HepG2 (cell line): ENCODE results near the gene METTL25. TPM values are rescaled to one million over a fixed set of nuclear protein-coding genes. Genes with fewer than 3 reads are reported as not detected.

ENCODE experiments used
- ATAC-seq: fragments of 200-7000 bp; cut with Tn5 transposase; 3 replicates; pipeline ENCODE4 v1.9.1; 2020; ENCODE audit warnings: mild to moderate bottlenecking, moderate library complexity
- BruUV-seq: library from RNA; stranded (reverse); fragments of 400-500 nt; replicated peaks from 2 replicates; lab custom pipeline; 2021; lab: Mats Ljungman, UMichigan
- CTCF ChIA-PET: fragments of 300-600 bp; formaldehyde crosslinking; extraction: SDS; loops from one replicate; lab custom pipeline; 2021; ENCODE audit warnings: low total read pairs, inconsistent platforms, low intra/inter-chr PET ratio; lab: Yijun Ruan, JAX
- POLR2A ChIA-PET: fragments of 350-600 bp; sonication (Branson Sonifier 250); formaldehyde crosslinking; loops from one replicate; lab custom pipeline; 2020; ENCODE audit warnings: antibody characterized with exemption, inconsistent platforms; lab: Yijun Ruan, JAX
- DNase-seq: peaks from one replicate; pipeline ENCODE4 v3.0.0-alpha.2; 2015; ENCODE audit warnings: low spot score
- FAIRE-seq: peaks from 3 replicates; lab custom pipeline; 2011; peaks lifted over from hg19 to GRCh38; lab: Jason Lieb, UNC
- H2AFZ ChIP-seq: one replicate; pipeline ENCODE4 v1.6.1; 2011; ENCODE audit warnings: low read length, inconsistent platforms
- H3K27ac ChIP-seq: fragments of 300-600 bp; 3 replicates; pipeline ENCODE4 v1.8.0; 2011; ENCODE audit warnings: mixed run types, mild to moderate bottlenecking, mixed read lengths, low read length, inconsistent platforms; ENCODE audit not compliant: insufficient read depth; ENCODE audit errors: extremely low read length
- H3K27me3 ChIP-seq, 2 experiments: fragments of 200-600 bp in 1 of 2; 2 replicates in 1 of 2; 3 replicates in 1 of 2; pipeline versions ENCODE4 v1.6.0 to v1.8.0; 2011; ENCODE audit warnings: low read length in 2 of 2, mild to moderate bottlenecking in 2 of 2, moderate library complexity in 2 of 2, inconsistent platforms in 1 of 2; ENCODE audit not compliant: insufficient read depth in 2 of 2, control insufficient read depth in 1 of 2
- H3K36me3 ChIP-seq, 2 experiments: fragments of 200-600 bp in 1 of 2; replicated peaks in 1 of 2; 2 replicates in 1 of 2; 3 replicates in 1 of 2; pipeline versions ENCODE4 v1.5.1 to v1.8.0; 2011; ENCODE audit warnings: low read length in 2 of 2, inconsistent platforms in 1 of 2; ENCODE audit not compliant: insufficient read depth in 2 of 2, control insufficient read depth in 1 of 2
- H3K4me1 ChIP-seq: 2 replicates; pipeline ENCODE4 v1.5.1; 2012; ENCODE audit warnings: low read length, inconsistent platforms; ENCODE audit not compliant: insufficient read depth
- H3K4me2 ChIP-seq: 2 replicates; pipeline ENCODE4 v1.6.0; 2011; ENCODE audit warnings: low read depth, low read length, inconsistent platforms
- H3K4me3 ChIP-seq, 3 experiments: fragments of 200-600 bp in 1 of 3; sonication (generic), shearing (Covaris generic) in 1 of 3; replicated peaks in 1 of 3; 2 replicates each; pipeline ENCODE4 v1.5.1; 2011 to 2016; ENCODE audit warnings: low read length in 3 of 3, inconsistent platforms in 2 of 3, low read depth in 2 of 3, mild to moderate bottlenecking in 2 of 3, control low read depth in 1 of 3, mixed read lengths in 1 of 3; ENCODE audit not compliant: insufficient read depth in 1 of 3
- H3K79me2 ChIP-seq: one replicate; pipeline ENCODE4 v1.6.1; 2011; ENCODE audit warnings: low read length, inconsistent platforms; ENCODE audit not compliant: insufficient read depth
- H3K9ac ChIP-seq: 2 replicates; pipeline ENCODE4 v1.6.0; 2011; ENCODE audit warnings: mild to moderate bottlenecking, low read depth, low read length, inconsistent platforms; ENCODE audit not compliant: insufficient read depth
- H3K9me3 ChIP-seq: 2 replicates; pipeline ENCODE4 v1.5.1; 2012; ENCODE audit warnings: mild to moderate bottlenecking, low read length
- H4K20me1 ChIP-seq: 2 replicates; pipeline ENCODE4 v1.6.0; 2011; ENCODE audit warnings: inconsistent platforms, mild to moderate bottlenecking, low read length, moderate library complexity; ENCODE audit not compliant: insufficient read depth
- ARNT2 ChIP-seq: sonication (generic); formaldehyde crosslinking; IDR thresholded peaks from 2 replicates; pipeline ENCODE4 v1.8.0; 2022; ENCODE audit warnings: mild to moderate bottlenecking, low read depth, missing genetic modification reagents, moderate library complexity
- PAWR ChIP-seq: sonication (generic); formaldehyde crosslinking; IDR thresholded peaks from 2 replicates; pipeline ENCODE4 v1.4.0; 2020; ENCODE audit warnings: missing genetic modification reagents, mild to moderate bottlenecking, borderline replicate concordance
- PCBP1 ChIP-seq: fragments of 200-400 bp; formaldehyde crosslinking; IDR thresholded peaks from 2 replicates; pipeline ENCODE4 v1.6.1; 2017; ENCODE audit warnings: mild to moderate bottlenecking, low read depth, low read length, borderline replicate concordance
- SMC3 ChIP-seq: IDR thresholded peaks from 2 replicates; pipeline ENCODE4 v1.6.1; 2011; ENCODE audit warnings: low read length, improper control_type of control experiment
- SNAPC2 ChIP-seq: sonication (generic); formaldehyde crosslinking; IDR thresholded peaks from 2 replicates; pipeline ENCODE4 v1.8.1; 2022; ENCODE audit warnings: mild to moderate bottlenecking, missing genetic modification reagents
- TAF1 ChIP-seq: sonication (generic); formaldehyde crosslinking; IDR thresholded peaks from 2 replicates; pipeline ENCODE4 v1.4.0; 2020; ENCODE audit warnings: missing genetic modification reagents
- ZBTB7B ChIP-seq: sonication (generic); formaldehyde crosslinking; IDR thresholded peaks from 2 replicates; pipeline ENCODE4 v1.4.0; 2020; ENCODE audit warnings: missing genetic modification reagents
- ZNF383 ChIP-seq: sonication (generic); formaldehyde crosslinking; IDR thresholded peaks from 2 replicates; pipeline ENCODE4 v1.4.0; 2020; ENCODE audit warnings: missing genetic modification reagents, mild to moderate bottlenecking, borderline replicate concordance
- ZNF501 ChIP-seq: sonication (generic); formaldehyde crosslinking; IDR thresholded peaks from 2 replicates; pipeline ENCODE4 v1.5.1; 2020; ENCODE audit warnings: mild to moderate bottlenecking, moderate library complexity, missing genetic modification reagents
- ZNF598 ChIP-seq: sonication (generic); formaldehyde crosslinking; IDR thresholded peaks from 2 replicates; pipeline ENCODE4 v1.5.1; 2020; ENCODE audit warnings: mild to moderate bottlenecking, missing genetic modification reagents, borderline replicate concordance
- ZNF772 ChIP-seq: sonication (generic); formaldehyde crosslinking; IDR thresholded peaks from 2 replicates; pipeline ENCODE4 v1.5.0; 2020; ENCODE audit warnings: mild to moderate bottlenecking, missing genetic modification reagents
- ZNF777 ChIP-seq: sonication (generic); formaldehyde crosslinking; IDR thresholded peaks from 2 replicates; pipeline ENCODE4 v1.4.0; 2020; ENCODE audit warnings: missing genetic modification reagents
- WGBS: methylation state at CpG from one replicate; pipeline ENCODE4 v1.1.6; 2017; ENCODE audit warnings: low lambda C conversion rate; 5-methylcytosine and 5-hydroxymethylcytosine counted together
- in situ Hi-C: cut with HindIII; loops from 2 replicates; pipeline ENCODE4 v1.10.0; 2017; ENCODE audit warnings: low pct_unique_long_range_greater_than_20kb; ENCODE audit not compliant: extremely low pct_ligation_motif_present
- intact Hi-C: fragments of 100-400 bp; cut with micrococcal nuclease; formaldehyde crosslinking; loops from one replicate; pipeline ENCODE4 v1.10.0; 2022; ENCODE audit not compliant: unreplicated experiment
- polyA plus RNA-seq, 8 experiments: library from polyadenylated mRNA; depleted of rRNA in 3 of 8; stranded (reverse) in 7 of 8; unstranded in 1 of 8; fragments of >200 nt; fragmentation: Illumina TruSeq in 4 of 8; extraction: Trizol in 4 of 8; gene quantifications; 2 replicates each; pipeline versions ENCODE4 v1.2.1 to v1.2.3, GENCODE V29; 2011 to 2016; ENCODE audit warnings: low read depth in 4 of 8, missing spikeins in 1 of 8, mixed read lengths in 1 of 8; ENCODE audit not compliant: insufficient read depth in 1 of 8
- total RNA-seq, 5 experiments: library from RNA; depleted of rRNA; stranded (reverse); fragments of >200 nt; fragmentation: Illumina TruSeq; extraction: Trizol; gene quantifications; 2 replicates each; pipeline ENCODE4 v1.2.3, GENCODE V29; 2016; ENCODE audit warnings: low read depth in 1 of 5
- TF ChIP-seq, protein P1 (sequence below): fragments of 450-650 bp; IDR thresholded peaks from 2 replicates; pipeline ENCODE4 v1.6.1; 2016
- TF ChIP-seq, protein P2 (sequence below): sonication (generic); formaldehyde crosslinking; IDR thresholded peaks from 2 replicates; pipeline ENCODE4 v1.4.0; 2020; ENCODE audit warnings: missing genetic modification reagents, borderline replicate concordance
- TF ChIP-seq, protein P3 (sequence below): conservative IDR thresholded peaks from 2 replicates; pipeline ENCODE4 v1.6.1; 2018; ENCODE audit warnings: missing genetic modification reagents

METTL25 gene
- total and polyA plus RNA-seq, 2 of the 13 experiments (the other 11 are each of a cell fraction or from before 2014, with no cell fraction given) = 2.2 to 7.8 TPM

DNA sequence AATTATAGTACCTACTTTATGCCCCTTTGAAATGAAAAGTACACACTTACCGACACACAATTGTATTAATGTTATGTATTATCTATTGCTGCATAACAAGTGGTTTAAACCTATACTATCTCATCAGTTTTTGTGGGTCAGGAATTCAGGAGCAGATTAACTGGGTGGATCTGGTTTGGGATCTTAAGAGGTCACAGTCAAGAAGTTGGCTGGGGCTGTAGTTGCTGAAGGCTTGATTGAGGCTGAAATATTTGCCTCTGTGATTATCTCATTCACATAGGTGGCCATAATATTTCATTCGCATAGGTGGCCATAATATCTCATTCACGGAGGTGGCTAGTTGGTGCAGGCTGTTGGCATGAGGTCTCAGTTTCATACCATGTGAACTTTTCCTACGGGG is 5.7 kb downstream of the METTL25 start:
- ChIA-PET CTCF (no interaction called here), POLR2A (no interaction called here)
- intact Hi-C loops = no loop called here
- in situ Hi-C loops = no loop called here
- WGBS = 91% methylated on average over 4 of the region's 4 CpGs
- no peaks in the 10 kb centered on the region; a peak in 1 of 5 replicates for H3K27me3 ChIP-seq
- no peaks in the 10 kb centered on the region for H3K9me3 ChIP-seq
- peaks cover 9% of the 10 kb centered on the region for H3K79me2 ChIP-seq
- FAIRE-seq (no peak), DNase-seq (no peak), ATAC-seq (no peak)
- no peaks in the 10 kb centered on the region for H3K36me3 ChIP-seq
- H3K27ac ChIP-seq = no peak overlapping the region
- no TSS peak for BruUV-seq
- TF ChIP-seq ZNF383 (CRISPR knock-in tag) = no peak
- TF ChIP-seq, protein P1, sequence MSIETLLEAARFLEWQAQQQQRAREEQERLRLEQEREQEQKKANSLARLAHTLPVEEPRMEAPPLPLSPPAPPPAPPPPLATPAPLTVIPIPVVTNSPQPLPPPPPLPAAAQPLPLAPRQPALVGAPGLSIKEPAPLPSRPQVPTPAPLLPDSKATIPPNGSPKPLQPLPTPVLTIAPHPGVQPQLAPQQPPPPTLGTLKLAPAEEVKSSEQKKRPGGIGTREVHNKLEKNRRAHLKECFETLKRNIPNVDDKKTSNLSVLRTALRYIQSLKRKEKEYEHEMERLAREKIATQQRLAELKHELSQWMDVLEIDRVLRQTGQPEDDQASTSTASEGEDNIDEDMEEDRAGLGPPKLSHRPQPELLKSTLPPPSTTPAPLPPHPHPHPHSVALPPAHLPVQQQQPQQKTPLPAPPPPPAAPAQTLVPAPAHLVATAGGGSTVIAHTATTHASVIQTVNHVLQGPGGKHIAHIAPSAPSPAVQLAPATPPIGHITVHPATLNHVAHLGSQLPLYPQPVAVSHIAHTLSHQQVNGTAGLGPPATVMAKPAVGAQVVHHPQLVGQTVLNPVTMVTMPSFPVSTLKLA = peak; percentile 66
- H2AFZ ChIP-seq = no peak overlapping the region
- H4K20me1 ChIP-seq = no peaks in the 10 kb centered on the region
- no peak overlapping the region for H3K4me3 ChIP-seq
- no peak overlapping the region for H3K9ac ChIP-seq
- no peak overlapping the region for H3K4me2 ChIP-seq
- peaks cover 9% of the 10 kb centered on the region; the same call in 1 of the 2 replicates for H3K4me1 ChIP-seq

DNA sequence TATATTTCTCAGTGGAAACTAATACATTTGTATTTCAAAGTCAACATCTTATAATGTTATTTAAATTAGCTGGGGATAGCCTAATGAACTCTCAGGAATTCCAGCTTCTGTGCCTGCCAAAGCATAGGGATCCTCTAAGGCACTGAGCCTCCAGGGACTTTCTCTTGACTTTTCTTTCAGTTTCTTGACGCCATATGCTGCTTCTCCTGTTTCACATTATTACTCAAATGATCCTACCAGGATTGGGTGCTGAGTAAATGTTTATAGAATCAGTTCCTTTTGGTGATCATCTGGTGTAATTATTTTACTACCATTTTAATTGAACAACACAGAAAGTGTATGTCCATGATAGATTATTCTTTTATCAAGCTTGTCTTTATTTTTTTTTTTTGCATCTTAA is 7.9 kb downstream of the METTL25 start:
- H2AFZ ChIP-seq = no peak overlapping the region
- BruUV-seq = no TSS peak
- intact Hi-C loops = no loop called here
- 86% methylated on average over 1 of the region's 1 CpG for WGBS
- no peaks in the 10 kb centered on the region for H4K20me1 ChIP-seq
- no peaks in the 10 kb centered on the region for H3K79me2 ChIP-seq
- ATAC-seq = no peak
- no peak overlapping the region for H3K4me2 ChIP-seq
- no peak for DNase-seq
- CTCF ChIA-PET = no interaction called here
- H3K36me3 ChIP-seq = no peaks in the 10 kb centered on the region
- H3K9ac ChIP-seq = no peak overlapping the region
- no peak overlapping the region for H3K27ac ChIP-seq
- in situ Hi-C loops = no loop called here
- FAIRE-seq = no peak
- no peaks in the 10 kb centered on the region for H3K9me3 ChIP-seq
- H3K27me3 ChIP-seq = no peaks in the 10 kb centered on the region
- POLR2A ChIA-PET = no interaction called here
- no peak overlapping the region for H3K4me3 ChIP-seq
- no peaks in the 10 kb centered on the region for H3K4me1 ChIP-seq
- TF ChIP-seq PCBP1 (no peak), ZNF772 (CRISPR knock-in tag) (no peak), ZNF777 (CRISPR knock-in tag) (no peak), ZBTB7B (no peak), SMC3 (no peak), ARNT2 (CRISPR knock-in tag) (no peak), TAF1 (CRISPR knock-in tag) (no peak), ZNF598 (no peak), SNAPC2 (CRISPR knock-in tag) (no peak), ZNF501 (CRISPR knock-in tag) (no peak), PAWR (CRISPR knock-in tag) (no peak)
- TF ChIP-seq, protein P2, sequence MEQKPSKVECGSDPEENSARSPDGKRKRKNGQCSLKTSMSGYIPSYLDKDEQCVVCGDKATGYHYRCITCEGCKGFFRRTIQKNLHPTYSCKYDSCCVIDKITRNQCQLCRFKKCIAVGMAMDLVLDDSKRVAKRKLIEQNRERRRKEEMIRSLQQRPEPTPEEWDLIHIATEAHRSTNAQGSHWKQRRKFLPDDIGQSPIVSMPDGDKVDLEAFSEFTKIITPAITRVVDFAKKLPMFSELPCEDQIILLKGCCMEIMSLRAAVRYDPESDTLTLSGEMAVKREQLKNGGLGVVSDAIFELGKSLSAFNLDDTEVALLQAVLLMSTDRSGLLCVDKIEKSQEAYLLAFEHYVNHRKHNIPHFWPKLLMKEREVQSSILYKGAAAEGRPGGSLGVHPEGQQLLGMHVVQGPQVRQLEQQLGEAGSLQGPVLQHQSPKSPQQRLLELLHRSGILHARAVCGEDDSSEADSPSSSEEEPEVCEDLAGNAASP = no peak
- TF ChIP-seq, protein P3, sequence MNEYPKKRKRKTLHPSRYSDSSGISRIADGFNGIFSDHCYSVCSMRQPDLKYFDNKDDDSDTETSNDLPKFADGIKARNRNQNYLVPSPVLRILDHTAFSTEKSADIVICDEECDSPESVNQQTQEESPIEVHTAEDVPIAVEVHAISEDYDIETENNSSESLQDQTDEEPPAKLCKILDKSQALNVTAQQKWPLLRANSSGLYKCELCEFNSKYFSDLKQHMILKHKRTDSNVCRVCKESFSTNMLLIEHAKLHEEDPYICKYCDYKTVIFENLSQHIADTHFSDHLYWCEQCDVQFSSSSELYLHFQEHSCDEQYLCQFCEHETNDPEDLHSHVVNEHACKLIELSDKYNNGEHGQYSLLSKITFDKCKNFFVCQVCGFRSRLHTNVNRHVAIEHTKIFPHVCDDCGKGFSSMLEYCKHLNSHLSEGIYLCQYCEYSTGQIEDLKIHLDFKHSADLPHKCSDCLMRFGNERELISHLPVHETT (CRISPR knock-in tag) = no peak
